GM03348 (cell line): ENCODE results near the gene ZCCHC8.
"Not testable (repeated sequence)": the region's sequence is repeated elsewhere in the genome, so short reads cannot be mapped to it uniquely, and the experiment has no call there.

Experiments used
- DNase-seq: peaks from one replicate; pipeline ENCODE4 v3.0.0; 2012; ENCODE audit warnings: low spot score

ZCCHC8 gene

DNA sequence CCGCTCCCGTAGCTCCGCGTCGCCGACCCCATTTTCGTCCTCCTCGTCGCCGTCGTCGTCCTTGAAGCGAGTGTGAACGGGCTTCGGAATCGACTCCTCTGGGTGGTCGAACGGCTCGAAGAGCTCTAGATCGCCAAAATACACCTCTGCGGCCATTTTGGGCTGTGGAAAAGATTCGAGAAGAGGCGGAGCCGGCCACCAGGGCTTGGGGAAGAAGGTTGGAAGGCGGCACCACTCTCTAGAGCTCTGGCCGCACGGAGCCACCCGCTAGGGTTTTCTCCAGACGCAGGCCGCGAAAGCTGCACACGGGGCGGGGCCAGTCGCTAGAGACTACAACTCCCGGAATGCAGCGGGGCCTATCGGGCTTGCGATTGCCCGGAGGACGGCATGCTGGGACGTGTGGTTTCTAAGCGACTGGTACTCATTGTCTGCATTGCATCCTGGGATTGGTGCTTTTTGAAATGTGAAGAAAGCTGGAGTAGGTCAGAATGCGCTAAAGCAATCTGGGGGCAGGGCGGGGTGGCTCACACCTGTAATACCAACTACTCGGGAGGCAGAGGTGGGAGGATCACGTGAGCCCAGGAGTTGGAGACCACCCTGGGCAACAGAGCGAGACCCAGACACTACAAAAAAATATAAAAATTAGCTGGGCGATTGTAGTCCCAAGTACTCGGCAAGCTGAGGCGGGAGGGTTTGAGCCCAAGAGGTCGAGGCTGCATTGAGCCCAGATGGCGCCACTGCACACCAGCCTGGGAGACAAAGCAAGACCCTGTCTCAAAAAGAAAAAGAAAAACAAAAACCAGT is at the start of gene ZCCHC8:
Gene ZCCHC8 (minus strand): TSS at position 248 of the 804 bp plus-strand sequence. CDS start 92 bp downstream, at position 156.
- peak; percentile 96 for DNase-seq

DNA sequence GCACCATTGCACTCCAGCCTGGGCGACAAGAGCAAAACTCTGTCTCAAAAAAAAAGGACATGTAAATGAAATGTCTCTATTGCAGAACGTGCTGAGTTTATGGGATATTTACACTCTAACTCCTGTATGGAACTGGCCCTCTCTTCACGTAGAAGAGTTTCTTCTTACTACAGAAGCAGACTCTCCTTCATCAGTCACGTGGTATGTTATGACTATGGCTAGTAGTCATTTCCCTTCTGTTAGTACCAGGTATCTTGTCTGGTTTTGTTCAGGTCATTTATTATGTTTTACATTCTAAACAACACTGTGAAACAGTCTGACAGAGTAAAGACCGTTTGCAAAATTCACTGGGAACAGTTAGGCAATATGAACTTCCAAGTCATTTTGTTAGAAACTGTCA is 46.6 kb upstream of the ZCCHC8 start:
- DNase-seq: no peak

DNA sequence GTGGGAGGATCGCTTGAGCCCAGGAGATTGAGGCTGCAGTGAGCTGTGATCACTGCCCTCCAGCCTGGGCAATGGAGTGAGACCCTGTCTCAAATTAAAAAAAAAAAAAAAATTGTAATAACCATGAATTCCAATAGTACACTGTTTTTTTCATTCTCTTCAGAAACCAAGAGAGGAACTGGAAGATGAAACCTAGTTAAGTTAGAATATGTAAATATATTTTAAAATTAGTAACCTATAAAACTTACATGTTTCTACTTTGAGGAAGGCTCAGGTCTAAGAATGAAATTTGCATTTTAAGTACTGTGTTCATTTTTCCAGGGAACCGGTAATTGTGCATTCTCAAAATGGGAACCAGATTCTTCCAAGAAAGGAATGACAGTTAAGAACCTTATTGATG is 45.1 kb upstream of the ZCCHC8 start:
- DNase-seq: no peak

DNA sequence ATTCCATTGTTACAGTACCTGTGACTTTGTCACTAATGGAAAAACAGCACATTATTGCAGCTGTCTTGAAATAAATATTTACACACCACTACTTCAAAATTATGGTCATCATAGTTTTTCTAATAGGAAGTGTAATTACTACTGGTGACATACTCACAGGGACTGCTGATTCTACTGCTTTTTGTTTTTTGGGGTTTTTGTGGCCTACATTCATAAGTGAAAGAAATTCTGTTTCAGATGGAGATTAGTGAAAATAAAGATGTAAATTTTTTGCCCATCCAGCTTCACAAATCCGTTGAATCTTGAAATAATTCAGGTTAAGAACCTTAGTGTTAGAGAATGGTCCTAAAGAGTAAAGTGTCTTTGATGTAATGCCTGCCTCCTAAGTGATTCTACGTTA is 43.8 kb upstream of the ZCCHC8 start:
- DNase-seq: no peak

DNA sequence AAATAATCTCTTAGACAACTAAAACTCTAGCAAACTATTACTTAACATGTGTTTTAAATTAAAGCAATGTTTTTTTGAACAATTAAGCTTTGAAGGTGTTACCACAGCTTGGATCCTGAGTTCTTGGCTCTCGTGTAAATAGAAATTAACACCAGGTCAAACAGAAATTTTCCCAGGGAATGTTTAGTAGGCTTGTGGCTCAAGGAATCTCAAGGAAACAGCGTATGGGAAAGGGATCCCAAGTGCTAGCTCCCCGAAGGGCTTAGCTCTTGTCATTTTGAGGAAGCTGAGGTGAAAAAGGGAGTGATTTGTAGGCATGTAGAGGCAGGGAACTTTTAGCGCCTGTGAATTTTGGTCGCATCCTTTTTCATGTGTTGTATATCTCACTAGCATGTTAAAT is 37.8 kb upstream of the ZCCHC8 start:
- no peak for DNase-seq

DNA sequence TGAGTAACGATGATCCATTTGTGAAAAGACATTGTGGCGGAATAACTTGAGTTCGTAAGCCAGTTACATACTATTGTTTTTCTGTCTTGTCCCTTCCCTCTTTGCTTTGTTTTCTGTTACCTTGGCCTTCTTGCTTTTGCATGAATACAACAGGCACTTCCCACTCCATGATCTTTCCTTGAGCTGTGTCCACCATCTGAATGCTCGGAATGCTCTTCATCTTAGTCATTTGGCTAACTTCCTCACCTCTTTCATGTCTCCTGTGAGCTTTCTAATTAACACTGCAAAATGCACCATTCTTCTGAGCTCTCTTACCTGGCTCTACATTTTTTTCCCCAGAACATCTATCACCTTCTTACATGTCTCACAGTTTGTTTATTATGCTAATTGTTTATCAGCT is 36.3 kb upstream of the ZCCHC8 start:
- DNase-seq: no peak

DNA sequence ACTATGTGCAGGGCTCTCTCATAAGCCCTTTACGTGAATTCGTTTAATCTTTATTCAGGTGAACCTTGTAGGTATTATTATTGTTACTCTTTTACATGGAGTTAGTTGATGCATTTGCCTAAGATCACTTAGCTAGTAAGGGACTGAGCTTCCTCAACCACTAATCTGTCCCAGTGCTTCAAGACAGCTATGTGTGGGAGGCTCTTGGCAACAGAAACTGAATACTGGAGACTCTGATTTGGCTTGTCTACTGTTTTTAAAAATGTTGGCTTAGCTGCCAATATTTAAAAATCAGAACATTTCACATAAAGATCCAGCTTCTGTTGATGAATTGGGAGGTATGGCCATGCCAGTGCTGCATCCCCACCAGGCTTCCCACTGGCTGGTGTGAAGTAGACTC is 33.1 kb upstream of the ZCCHC8 start:
- DNase-seq: peak; percentile 17

DNA sequence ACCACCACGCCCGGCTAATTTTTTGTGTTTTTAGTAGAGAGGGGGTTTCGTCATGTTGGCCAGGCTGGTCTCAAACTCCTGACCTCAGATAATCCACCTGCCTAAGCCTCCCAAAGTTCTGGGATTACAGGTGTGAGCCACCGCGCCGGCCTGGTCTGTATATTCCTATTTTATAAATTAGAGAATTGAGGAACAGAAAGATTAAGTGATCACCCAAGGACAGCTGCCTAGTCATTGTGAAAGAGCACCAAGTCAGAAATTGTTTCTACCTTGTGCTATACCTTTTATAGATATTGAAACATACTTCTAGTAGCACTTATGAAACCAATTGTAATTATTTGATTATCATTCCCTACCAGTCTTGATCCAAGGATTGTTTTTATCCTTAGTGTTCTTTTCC is 28.3 kb upstream of the ZCCHC8 start:
- no peak for DNase-seq

DNA sequence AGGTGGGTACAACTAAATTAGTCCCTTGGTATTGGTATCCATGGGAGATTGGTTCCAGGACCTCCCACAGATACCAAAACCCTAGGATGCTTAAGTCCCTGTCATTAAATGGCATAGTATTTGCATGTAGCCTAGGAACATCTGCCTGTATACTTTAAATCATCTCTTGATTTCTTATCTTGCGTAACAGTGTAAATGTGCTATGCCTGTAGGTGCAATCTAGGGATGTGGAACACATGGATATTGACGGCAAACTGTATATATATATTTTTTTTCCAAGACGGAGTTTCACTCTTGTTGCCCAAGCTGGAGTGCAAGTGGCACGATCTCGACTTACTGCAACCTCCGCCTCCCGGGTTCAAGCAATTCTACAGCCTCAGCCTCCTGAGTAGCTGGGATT is 27.9 kb upstream of the ZCCHC8 start:
- no peak for DNase-seq

DNA sequence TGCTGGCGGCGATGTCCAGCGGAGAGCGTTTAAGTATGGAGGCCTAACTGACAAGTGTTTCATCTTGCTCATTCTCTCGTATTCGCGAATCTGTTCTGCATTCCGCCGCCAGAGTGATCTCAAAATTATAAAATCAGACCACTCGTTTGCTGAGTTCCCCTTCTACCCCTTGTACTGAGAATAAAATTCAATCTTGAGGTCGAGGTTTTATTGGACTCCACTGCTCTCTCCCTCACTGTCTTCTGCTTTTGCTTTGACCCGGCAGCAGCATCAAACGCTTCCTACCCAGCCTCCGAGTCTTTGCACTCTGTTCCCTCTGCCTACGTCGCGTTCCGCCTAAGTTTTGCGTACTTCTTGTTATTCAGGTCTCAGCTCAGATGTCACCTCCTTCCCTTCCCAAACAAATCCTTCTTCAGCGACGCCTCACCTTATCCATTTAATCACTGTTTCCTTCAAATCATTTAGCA is 26.8 kb upstream of the ZCCHC8 start:
- DNase-seq: peak; percentile 19

DNA sequence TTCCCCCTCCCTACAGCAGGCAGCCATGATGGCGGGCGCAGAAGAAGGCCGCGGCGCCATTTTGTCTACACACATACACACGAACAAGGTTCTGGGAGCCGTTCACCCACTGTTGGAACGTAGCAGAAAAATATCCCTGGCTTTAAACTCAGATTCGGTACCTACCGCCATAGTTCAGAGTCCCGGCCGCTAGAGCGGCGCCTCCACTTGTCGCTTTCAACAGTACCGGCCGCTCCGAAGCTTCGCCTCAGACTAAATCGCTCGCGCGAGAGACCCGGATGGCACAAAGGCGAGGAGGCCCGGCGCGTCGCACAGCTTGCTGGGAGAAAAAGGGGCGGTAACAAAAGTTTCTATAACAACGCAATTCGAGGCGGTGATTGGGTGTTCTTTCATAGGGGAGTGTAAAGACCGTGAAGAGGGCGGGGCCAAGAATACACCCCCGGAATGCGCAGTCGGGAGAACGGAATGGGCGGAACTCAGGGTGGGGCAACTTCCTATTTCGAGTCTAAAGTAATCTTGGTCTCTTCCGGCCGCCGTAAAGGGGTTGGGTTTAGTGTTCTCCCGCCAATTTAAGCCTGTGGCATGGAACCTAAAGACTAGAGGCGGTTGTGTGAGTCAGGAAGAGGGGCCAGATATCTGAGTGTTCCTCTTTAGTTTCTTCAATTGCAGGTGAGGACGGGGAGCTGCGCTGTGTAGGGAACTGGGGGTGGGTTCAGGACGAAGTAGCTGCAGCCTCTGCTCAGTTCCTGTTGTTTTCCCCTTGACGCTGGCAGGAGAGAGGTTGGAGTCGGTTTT is 26.1 kb upstream of the ZCCHC8 start, which contains the start of the genes KNTC1 and RSRC2:
Gene KNTC1 (plus strand): TSS at position 567 of the 795 bp plus-strand sequence. CDS start 2,815 bp downstream, outside the sequence.
Gene RSRC2 (minus strand): TSS at position 254 of the 795 bp plus-strand sequence. CDS start 83 bp downstream, at position 171.
- peak; percentile 98 for DNase-seq

DNA sequence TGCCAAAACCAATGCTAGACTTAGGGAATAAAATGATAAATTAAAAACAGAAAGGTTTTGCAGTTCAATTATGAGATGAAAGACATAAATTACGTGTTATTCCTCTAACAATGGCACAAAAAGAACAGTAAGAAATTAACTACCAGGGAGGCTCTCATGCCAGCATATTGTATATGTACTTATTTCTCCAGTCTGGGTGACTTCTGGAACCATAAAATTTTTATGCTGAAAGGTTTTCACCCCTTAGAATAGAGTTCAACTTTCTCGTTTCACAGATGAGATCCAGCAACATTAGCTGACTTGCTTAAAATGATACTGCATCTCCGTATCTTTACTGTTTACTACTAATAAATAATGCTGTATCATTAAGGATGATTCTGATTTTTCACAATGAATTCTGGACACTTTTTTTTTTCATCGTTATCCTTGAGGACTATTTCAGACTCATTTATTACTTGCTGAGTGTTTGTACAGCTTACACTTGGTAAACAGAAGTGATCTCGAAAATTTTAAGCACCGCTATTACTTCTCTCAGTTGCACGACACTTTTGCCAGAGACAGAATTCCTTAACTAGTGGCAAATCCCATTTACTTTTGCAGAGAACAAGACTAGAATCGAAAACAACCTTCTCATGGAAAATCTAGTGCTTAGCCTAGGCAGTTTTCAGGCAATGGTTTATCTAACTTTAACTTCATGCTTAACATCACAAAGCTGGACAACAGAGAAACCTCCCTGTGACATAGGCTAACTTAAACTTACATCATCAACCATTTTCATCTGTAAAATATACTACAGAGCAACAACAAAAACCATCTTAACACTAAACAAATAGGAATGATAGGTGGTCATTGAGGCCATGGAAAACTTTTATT is 23.4 kb upstream of the ZCCHC8 start:
- DNase-seq: no peak

DNA sequence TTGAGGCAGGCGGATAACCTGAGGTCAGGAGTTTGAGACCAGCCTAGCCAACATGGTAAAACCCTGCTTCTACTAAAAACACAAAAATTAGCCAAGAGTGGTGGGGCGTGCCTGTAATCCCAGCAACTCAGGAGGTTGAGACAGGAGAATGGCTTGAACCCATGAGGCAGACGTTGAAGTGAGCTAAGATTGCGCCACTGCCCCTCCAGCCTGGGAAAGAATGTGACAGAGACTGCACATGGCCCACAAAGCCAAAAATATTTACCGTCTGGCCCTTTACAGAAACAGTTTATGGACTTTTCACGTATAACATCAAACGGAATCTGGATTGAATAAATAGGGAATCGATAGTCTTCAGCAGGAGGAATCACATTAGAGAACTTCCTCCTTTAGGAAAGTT is 22.5 kb upstream of the ZCCHC8 start:
- DNase-seq: no peak

DNA sequence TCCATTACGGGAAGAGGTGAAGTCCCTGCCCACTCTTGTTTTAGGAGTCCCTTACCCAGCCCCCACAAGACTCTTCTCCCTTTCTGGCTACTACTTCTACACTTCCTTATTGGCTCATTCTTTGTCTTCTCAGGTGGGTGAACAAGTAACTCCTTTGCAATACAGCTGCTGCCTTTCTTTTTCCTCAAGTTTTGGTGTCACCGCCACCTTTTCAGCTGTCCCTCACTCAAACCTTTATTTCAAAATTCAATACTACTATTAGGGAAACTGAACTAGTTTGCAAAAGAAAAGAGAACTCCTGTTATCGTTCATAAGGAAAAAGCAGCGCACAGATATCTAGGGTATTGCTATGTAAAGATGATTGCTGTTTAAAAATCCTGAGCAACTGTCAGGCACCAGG is 19.9 kb upstream of the ZCCHC8 start:
- no peak for DNase-seq

DNA sequence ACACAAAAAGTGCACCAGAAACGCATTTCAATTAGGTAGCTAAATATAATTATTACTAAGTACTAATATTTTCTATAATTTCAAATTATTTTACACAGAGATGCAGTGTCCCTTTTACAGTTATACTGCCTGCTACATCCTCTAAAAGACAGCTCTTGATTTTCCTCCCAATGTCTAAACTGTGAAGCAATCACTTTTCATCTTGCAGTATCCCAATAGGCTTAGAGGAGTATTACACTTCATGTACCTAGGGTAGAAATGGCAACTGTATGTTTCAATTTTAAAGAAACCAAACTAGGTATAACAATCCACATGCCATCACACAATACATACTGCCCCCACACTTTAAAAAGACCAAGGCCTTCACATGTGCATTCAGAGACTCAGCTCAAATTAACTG is 18.7 kb upstream of the ZCCHC8 start:
- DNase-seq: no peak

DNA sequence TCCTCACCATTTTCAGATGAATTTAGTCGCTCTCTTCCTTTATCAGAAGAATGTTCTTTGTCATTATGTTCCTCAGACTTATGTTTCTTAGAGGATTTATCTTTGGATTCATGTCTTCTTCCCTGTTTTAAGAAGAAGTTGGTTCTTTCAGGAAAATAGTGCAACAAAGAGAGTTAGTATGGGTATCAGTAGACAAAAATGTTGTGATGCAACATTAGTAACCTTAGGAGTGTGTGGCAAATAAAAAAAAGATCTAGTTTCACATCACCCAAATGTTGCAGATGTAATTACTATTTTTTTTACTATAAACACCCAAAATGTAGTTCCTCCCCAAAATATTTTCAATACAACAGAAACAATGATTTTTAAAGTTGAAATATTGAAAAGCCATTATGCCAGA is 18.2 kb upstream of the ZCCHC8 start:
- no peak for DNase-seq

DNA sequence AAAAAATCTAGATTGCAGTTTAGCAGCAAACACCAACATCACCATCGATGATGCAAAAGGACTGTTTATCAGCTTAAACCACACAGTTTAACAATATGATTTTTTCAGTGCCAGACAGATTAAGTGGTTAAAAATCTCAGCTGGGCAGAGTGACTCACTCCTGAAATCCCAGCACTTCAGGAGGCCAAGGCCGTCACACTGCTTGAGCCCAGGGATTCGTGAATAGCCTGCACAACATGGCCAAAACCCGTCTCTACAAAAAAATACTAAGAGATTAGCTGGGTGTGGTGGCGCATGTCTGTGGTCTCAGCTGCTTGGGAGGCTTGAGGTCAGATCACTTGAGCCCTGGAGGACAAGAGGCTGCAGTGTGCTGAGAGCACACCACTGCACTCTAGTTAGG is 17.1 kb upstream of the ZCCHC8 start:
- DNase-seq: peak; percentile 42

DNA sequence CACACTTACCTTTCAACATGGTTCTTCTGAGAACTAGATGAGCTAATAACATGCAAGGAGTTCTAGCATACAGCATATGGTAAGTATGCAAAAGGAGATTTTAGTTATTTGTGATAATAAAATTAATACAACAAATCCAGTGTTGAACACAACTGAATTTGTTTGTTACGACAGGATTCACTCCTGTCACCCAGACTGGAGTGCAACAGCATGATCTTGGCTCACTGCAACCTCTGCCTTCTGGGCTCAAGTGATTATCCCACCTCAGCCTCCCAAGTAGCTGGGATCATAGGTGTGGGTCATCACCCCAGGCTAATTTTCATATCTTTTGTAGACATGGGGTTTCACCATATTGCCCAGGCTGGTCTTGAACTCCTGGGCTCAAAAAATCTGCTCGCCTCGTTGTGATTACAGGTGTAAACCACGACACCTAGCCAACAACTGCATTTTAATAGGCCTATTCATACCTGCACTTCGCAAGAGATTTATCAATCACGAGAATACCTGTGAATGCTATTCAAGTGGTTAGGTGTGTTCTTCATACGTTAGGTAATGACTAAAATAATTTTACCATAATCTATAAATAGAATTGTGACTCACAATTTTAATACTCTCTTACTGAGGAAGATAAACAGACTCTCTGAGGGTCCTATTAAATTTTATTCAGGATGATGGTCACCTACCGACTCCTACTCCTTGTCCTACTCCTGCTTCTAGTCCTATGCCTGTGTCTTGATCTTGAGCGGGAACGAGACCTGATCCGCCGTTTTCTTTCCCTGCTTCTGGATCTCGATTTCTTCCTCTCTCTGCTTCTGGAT is 16.0 kb upstream of the ZCCHC8 start:
- DNase-seq: no peak

DNA sequence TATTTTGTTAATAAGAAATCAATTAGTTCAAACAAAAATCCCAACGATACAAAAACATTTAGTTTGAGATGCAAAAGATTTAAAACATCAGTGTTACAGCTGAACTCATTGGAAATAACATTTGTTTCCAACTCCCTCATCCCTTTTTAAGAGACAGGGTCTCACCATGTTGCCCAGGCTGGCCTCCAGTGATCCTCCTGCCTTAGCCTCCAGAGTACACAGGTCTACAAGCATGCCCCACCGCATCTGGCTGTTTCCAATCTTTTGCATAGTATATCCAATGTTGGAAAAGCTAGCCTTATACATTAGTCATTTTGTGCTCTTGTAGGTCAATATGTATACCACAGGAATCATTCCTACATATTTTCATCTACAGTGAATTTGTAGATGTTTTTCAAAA is 14.5 kb upstream of the ZCCHC8 start:
- no peak for DNase-seq

DNA sequence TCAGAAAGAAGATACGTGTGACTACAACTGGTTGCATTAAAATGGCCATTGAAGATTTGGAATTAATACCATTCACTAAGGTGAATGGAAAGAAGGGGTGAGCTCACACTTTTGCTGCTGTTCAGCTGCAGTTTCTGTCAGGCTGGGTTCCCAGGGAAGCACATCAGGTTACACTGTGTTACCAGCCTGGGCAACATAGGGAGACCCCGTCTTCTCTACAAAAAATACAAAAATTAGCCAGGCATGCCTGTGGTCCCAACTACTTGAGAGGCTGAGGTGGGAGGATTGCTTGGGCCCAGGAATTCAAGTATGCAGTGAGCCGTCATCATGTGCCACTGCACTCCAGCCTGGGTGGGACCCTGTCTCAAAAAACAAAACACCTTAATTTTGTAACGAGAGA is 12.9 kb upstream of the ZCCHC8 start:
- DNase-seq: no peak

DNA sequence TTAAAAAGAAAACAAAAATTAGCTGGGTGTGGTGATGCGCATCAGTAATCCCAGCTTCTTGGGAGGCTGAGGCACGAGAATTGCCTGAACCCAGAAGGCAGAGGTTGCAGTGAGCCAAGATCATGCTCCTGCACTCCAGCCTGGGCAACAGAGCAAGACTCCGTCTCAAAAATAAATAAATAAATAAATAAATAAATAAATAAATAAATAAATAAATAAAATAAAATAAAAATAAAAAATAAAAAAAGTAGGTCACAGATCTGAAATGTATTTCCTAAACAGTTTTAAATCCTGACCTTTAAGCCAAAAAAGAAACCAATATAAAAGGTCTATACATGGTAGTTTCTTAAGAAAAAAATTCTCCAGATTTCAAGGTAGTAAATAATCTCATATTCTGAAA is 12.3 kb upstream of the ZCCHC8 start:
- DNase-seq: not testable (repeated sequence)
